PC-9 (cell line): ENCODE measurements around the gene CIAO2B. TPM values are rescaled to one million over a fixed set of nuclear protein-coding genes. Genes with fewer than 3 reads are reported as not detected.

Experiments
- BruUV-seq: library from RNA; stranded (reverse); fragments of 400-500 nt; replicated peaks from 2 replicates; lab custom pipeline; 2021; lab: Mats Ljungman, UMichigan
- CTCF ChIA-PET: fragments of 300-600 bp; sonication (Branson Sonifier 250); formaldehyde crosslinking; loops from one replicate; lab custom pipeline; 2022; ENCODE audit warnings: antibody characterized with exemption; lab: Charles Lee
- POLR2A ChIA-PET: fragments of 300-600 bp; sonication (Branson Sonifier 250); formaldehyde crosslinking; loops from one replicate; lab custom pipeline; 2022; ENCODE audit warnings: antibody characterized with exemption; ENCODE audit not compliant: unreplicated experiment; lab: Charles Lee
- DNase-seq, 2 experiments: peaks; one replicate each; pipeline versions ENCODE4 v3.0.0 to v3.0.0-alpha.2; 2015 to 2022; ENCODE audit warnings: mixed read lengths in 1 of 2
- H2AFZ ChIP-seq: fragments of 200-600 bp; sonication (generic); 2 replicates; pipeline ENCODE4 v1.8.1; 2017; ENCODE audit warnings: antibody characterized with exemption
- H3F3A ChIP-seq: fragments of 200-600 bp; sonication (generic); 2 replicates; pipeline ENCODE4 v1.8.1; 2017; ENCODE audit warnings: antibody characterized with exemption, mild to moderate bottlenecking, low read depth; ENCODE audit not compliant: insufficient read depth
- H3K27ac ChIP-seq: fragments of 200-600 bp; sonication (generic); 2 replicates; pipeline ENCODE4 v1.6.1; 2016; ENCODE audit warnings: mixed run types
- H3K27me3 ChIP-seq: fragments of 200-600 bp; sonication (generic); 2 replicates; pipeline ENCODE4 v1.6.1; 2016; ENCODE audit warnings: low read depth, mixed run types; ENCODE audit not compliant: insufficient read depth
- H3K36me3 ChIP-seq: fragments of 200-600 bp; sonication (generic); 2 replicates; pipeline ENCODE4 v1.6.1; 2016; ENCODE audit warnings: low read depth, mixed run types
- H3K4me1 ChIP-seq: fragments of 200-600 bp; sonication (generic); replicated peaks from 2 replicates; pipeline ENCODE4 v1.6.1; 2016; ENCODE audit warnings: mixed run types; ENCODE audit not compliant: insufficient read depth
- H3K4me2 ChIP-seq: fragments of 200-600 bp; sonication (generic); 2 replicates; pipeline ENCODE4 v1.6.1; 2017; ENCODE audit warnings: mixed run types
- H3K4me3 ChIP-seq: fragments of 200-600 bp; sonication (generic); 2 replicates; pipeline ENCODE4 v1.6.1; 2016; ENCODE audit warnings: mixed run types
- H3K79me2 ChIP-seq: fragments of 200-600 bp; sonication (generic); 2 replicates; pipeline ENCODE4 v1.6.1; 2017; ENCODE audit warnings: low read depth, mixed run types
- H3K9me2 ChIP-seq: fragments of 200-600 bp; sonication (generic); 2 replicates; pipeline ENCODE4 v1.8.1; 2017; ENCODE audit warnings: mild to moderate bottlenecking; ENCODE audit not compliant: insufficient read depth
- H3K9me3 ChIP-seq: fragments of 200-600 bp; sonication (generic); 2 replicates; pipeline ENCODE4 v1.8.1; 2016; ENCODE audit warnings: low read depth; ENCODE audit not compliant: insufficient read depth
- H4K20me1 ChIP-seq: fragments of 200-600 bp; sonication (generic); 2 replicates; pipeline ENCODE4 v1.8.1; 2017; ENCODE audit not compliant: insufficient read depth
- EZH2 ChIP-seq: fragments of 200-600 bp; sonication (generic); IDR thresholded peaks from 2 replicates; pipeline ENCODE4 v1.8.0; 2017; ENCODE audit warnings: antibody characterized with exemption, low read depth
- intact Hi-C: fragments of 100-400 bp; cut with micrococcal nuclease; formaldehyde crosslinking; loops from one replicate; pipeline ENCODE4 v1.10.0; 2022; ENCODE audit not compliant: unreplicated experiment
- total RNA-seq: library from RNA; stranded (reverse); gene quantifications from 2 replicates; pipeline ENCODE4 v1.2.3, GENCODE V29; 2021
- TF ChIP-seq, protein P1 (sequence below): fragments of 200-600 bp; sonication (generic); conservative IDR thresholded peaks from 2 replicates; pipeline ENCODE4 v1.6.1; 2017; ENCODE audit warnings: mixed run types, antibody characterized with exemption, mild to moderate bottlenecking, moderate library complexity

CIAO2B gene
- total RNA-seq, 1 experiment from 2014 or later, result 87.1 TPM

DNA sequence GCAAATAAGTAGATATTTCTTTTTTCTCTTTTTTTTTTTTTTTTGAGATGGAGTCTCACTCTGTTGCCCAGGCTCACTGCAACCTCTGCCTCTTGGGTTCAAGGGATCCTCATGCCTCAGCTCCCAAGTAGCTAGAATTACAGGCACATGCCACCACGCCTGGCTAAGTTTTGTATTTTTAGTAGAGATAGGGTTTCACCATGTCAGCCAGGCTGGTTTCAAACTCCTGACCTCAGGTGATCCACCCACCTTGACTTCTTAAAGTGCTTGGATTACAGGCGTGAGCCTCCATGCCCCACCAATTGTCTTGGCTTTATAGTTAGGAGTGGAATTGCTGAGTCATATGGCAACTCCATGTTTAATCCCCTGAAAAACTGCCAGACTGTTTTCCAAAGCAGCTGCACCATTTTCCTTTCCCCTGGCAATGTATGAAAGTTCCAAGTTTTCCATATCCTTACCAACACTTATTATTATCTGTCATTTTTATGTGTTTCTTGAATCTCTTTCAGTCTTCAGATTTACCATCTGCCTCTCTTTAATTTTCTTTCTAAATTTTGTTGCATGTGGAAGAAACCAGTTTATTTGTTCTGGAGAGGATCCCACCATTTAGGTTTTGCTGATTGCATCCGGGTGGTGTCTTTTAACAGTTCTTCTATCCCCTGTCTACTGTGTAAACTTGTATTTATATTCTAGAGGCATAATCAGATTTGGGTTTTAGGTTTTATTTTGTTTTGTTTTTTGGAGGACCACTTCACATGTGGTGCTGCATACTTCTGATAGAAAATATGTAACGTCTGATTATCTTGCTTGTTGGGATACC lies 17.0 kb upstream of the CIAO2B start:
- Histone ChIP-seq H3K27ac (no peak overlapping the region), H3K9me3 (no peaks in the 10 kb centered on the region), H3K36me3 (no peaks in the 10 kb centered on the region), H3K79me2 (no peaks in the 10 kb centered on the region), H4K20me1 (no peaks in the 10 kb centered on the region), H3K9me2 (no peaks in the 10 kb centered on the region), H3F3A (peaks cover 10% of the 10 kb centered on the region; the same call in 1 of the 2 replicates), H3K4me2 (no peak overlapping the region), H3K4me3 (no peak overlapping the region), H3K27me3 (no peaks in the 10 kb centered on the region), H3K4me1 (no peaks in the 10 kb centered on the region), H2AFZ (no peak overlapping the region)
- CTCF ChIA-PET, result interaction anchor here (0.6 to 0.7 kb wide), 2 partner anchors 83 to 261 kb away, joined by 5 to 7 read pairs; no protein-coding TSS in a partner anchor
- intact Hi-C loops, result no loop called here
- no peak for DNase-seq
- TF ChIP-seq, protein P1, sequence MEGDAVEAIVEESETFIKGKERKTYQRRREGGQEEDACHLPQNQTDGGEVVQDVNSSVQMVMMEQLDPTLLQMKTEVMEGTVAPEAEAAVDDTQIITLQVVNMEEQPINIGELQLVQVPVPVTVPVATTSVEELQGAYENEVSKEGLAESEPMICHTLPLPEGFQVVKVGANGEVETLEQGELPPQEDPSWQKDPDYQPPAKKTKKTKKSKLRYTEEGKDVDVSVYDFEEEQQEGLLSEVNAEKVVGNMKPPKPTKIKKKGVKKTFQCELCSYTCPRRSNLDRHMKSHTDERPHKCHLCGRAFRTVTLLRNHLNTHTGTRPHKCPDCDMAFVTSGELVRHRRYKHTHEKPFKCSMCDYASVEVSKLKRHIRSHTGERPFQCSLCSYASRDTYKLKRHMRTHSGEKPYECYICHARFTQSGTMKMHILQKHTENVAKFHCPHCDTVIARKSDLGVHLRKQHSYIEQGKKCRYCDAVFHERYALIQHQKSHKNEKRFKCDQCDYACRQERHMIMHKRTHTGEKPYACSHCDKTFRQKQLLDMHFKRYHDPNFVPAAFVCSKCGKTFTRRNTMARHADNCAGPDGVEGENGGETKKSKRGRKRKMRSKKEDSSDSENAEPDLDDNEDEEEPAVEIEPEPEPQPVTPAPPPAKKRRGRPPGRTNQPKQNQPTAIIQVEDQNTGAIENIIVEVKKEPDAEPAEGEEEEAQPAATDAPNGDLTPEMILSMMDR, result no peak
- no peak for TF ChIP-seq EZH2
- BruUV-seq, result no TSS peak
- POLR2A ChIA-PET, result no interaction called here

DNA sequence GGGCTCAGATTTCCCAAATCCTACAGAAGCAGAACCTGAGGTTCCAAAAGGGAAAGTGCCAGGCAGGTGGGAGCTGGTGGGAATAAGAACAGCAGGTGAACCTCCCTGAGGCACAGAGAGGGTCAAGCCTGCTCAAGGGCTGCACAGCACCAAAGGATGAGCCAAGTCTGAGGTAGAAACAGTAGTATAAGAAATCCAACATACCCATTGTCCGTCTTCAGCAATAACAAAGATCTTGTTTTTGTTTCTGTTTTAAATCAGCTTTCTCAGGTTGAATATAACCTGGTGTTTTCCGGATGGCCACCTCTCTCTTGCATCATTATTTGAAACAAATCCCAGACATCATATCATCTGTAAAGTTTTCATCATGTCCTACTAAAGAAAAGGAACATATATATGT lies 16.2 kb upstream of the CIAO2B start:
- CTCF ChIA-PET, result interaction anchor here (0.6 kb wide), 1 partner anchor 262 kb away, joined by 5 read pairs; no protein-coding TSS in a partner anchor
- no TSS peak for BruUV-seq

DNA sequence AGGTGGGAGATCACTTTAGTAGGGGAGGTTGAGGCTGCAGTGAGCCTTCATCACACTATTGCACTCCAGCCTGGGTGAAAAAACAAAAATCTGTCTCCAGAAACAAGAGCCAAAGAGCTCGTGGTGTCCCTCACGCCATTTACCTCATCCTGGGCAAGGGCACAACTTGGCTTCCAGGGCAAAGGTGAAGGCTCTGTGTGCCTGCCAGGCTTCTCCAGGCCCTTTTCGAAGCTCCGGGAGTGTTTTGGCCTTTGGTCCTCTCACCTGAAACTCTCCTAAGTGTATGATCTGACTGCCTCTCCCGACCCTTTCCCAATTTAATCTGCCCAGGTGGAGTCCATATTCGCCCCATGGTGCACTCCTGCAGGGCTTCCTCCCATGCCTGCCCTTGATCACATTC lies 15.3 kb upstream of the CIAO2B start:
- H3K4me3 ChIP-seq, result no peak overlapping the region
- H3K4me2 ChIP-seq, result no peak overlapping the region
- no TSS peak for BruUV-seq
- ChIA-PET POLR2A (interaction anchor here (0.6 kb wide), 1 partner anchor 263 kb away, joined by 11 read pairs; no protein-coding TSS in a partner anchor), CTCF (interaction anchor here (0.6 kb wide), 1 partner anchor 101 kb away, joined by 3 read pairs; no protein-coding TSS in a partner anchor)
- H4K20me1 ChIP-seq, result no peaks in the 10 kb centered on the region
- H3K9me3 ChIP-seq, result no peaks in the 10 kb centered on the region
- no peaks in the 10 kb centered on the region for H3K4me1 ChIP-seq
- H3K79me2 ChIP-seq, result no peaks in the 10 kb centered on the region
- peaks cover 14% of the 10 kb centered on the region; the same call in 1 of the 2 replicates for H3F3A ChIP-seq
- intact Hi-C loops, result loop anchor here (5.0 kb wide), 1 partner anchor 542 kb away; no protein-coding TSS in a partner anchor
- no peaks in the 10 kb centered on the region for H3K27me3 ChIP-seq
- TF ChIP-seq, protein P1, result no peak
- TF ChIP-seq EZH2, result no peak
- H3K27ac ChIP-seq, result no peak overlapping the region
- no peak overlapping the region for H2AFZ ChIP-seq
- no peak for DNase-seq
- no peaks in the 10 kb centered on the region for H3K9me2 ChIP-seq
- no peaks in the 10 kb centered on the region for H3K36me3 ChIP-seq

More for the DNA sequence above, 16.2 kb upstream of the CIAO2B start:
- no peaks in the 10 kb centered on the region for H3K27me3 ChIP-seq
- H3K79me2 ChIP-seq, result no peaks in the 10 kb centered on the region
- H4K20me1 ChIP-seq, result no peaks in the 10 kb centered on the region
- H2AFZ ChIP-seq, result no peak overlapping the region
- no peaks in the 10 kb centered on the region for H3K9me3 ChIP-seq
- no peak for DNase-seq
- H3K4me3 ChIP-seq, result no peak overlapping the region
- no peaks in the 10 kb centered on the region for H3K36me3 ChIP-seq
- H3K4me1 ChIP-seq, result no peaks in the 10 kb centered on the region
- no peak overlapping the region for H3K4me2 ChIP-seq
- TF ChIP-seq, protein P1, result no peak
- no peak for TF ChIP-seq EZH2
- POLR2A ChIA-PET, result no interaction called here
- no peaks in the 10 kb centered on the region for H3K9me2 ChIP-seq
- intact Hi-C loops, result no loop called here
- H3F3A ChIP-seq, result peaks cover 10% of the 10 kb centered on the region; the same call in 1 of the 2 replicates
- H3K27ac ChIP-seq, result no peak overlapping the region
